Fibroblast of mammary gland (primary cell): ENCODE data around the gene GZMB.

Experiments used
- DNase-seq: peaks from one replicate; pipeline ENCODE4 v3.0.0-alpha.2; 2010; ENCODE audit warnings: low read depth
- H3K4me3 ChIP-seq: 2 replicates; pipeline ENCODE4 v1.5.1; 2011; ENCODE audit warnings: low read depth, mild to moderate bottlenecking, low read length, moderate library complexity; ENCODE audit not compliant: control insufficient read depth
- CTCF ChIP-seq: conservative IDR thresholded peaks from 2 replicates; pipeline ENCODE4 v1.5.1; 2011; ENCODE audit warnings: low read depth, low read length, inconsistent platforms; ENCODE audit not compliant: control insufficient read depth, insufficient read depth

Gene GZMB

GRCh38 chr14:24613747-24614146, 20.2 kb downstream of the GZMB start:
- no peak for TF ChIP-seq CTCF
- DNase-seq, result no peak
- no peak overlapping the region for H3K4me3 ChIP-seq

DNA sequence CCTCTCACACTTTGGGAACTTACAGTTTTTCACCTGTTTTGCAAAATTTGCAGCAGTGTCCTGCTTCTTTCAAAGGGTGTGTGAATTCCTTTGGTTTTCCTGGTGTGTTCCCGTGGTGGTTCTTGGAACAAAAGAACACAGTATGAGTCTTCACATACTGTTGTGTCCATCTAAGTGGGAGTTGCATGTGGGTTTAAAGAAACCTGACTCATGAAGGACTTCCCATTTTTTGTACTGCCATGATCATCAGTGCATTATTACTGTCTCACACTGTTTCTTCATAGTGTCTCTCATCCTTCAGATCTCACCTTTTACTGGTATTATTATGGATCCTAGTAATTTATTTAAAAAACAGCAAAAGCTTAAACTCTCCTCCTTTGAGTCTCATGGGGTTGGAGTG, 20.7 kb downstream of the GZMB start:
- DNase-seq, result no peak
- no peak for TF ChIP-seq CTCF

DNA sequence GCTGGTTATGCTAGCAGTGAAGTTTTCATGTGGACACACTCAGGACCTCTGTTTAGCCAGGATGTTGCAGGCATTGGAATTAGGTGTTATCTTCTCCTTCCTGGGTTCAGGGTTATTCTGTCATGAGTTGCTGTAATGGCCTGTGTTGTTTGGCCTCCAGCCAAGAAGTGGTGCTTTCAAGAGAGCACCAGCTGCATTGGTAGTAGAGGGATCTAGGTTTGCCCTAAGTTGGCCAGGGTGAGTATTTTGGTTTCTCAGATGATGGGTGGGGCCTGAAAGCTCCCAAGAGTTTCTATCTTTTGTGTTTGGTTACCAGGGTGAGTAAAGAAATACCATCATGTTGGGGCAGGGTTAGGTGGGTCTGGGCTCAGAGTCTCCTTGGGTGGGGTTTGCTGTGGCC, 21.8 kb downstream of the GZMB start:
- DNase-seq, result no peak
- TF ChIP-seq CTCF, result no peak
- H3K4me3 ChIP-seq, result no peak overlapping the region

More for the DNA sequence above, 20.7 kb downstream of the GZMB start:
- H3K4me3 ChIP-seq, result no peak overlapping the region

- no peak within 1 kb of the TSS for H3K4me3 ChIP-seq
- DNase-seq, result no peak
Measured at GRCh38 chr14:24609655-24610344, 24.2 kb downstream of the GZMB start, which contains the start of gene GZMH. Gene GZMH (minus strand): TSS chr14:24609685. CDS start chr14:24609613, 72 bp downstream.

GRCh38 chr14:24607635-24608514, 26.1 kb downstream of the GZMB start:
- no peak overlapping the region for H3K4me3 ChIP-seq
- DNase-seq, result no peak
- TF ChIP-seq CTCF, result no peak

More at GRCh38 chr14:24609655-24610344, 24.2 kb downstream of the GZMB start, which contains the start of gene GZMH:
- TF ChIP-seq CTCF, result no peak

DNA sequence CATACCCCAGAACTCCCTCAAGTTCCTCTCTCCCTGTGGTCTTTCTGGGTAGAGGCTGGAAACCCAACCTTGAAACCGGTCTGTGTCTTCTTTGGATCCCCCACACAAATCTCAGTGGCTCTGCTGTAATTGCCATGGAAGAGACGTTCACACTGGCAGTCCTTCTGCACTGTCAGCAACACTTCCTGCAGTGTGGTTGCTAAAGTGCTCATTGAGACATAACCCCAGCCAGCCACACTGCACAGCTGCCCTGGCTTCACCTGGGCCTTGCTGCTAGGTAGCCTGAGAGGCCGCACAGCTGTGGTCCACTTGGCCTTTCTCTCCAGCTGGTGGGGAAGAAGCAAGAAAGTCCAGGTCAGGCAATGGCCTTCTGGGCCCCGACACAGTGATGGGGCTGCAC, 26.9 kb downstream of the GZMB start:
- H3K4me3 ChIP-seq, result no peak overlapping the region
- no peak for DNase-seq
- no peak for TF ChIP-seq CTCF
